ENCODE results near the gene FBLN1. TPM values are rescaled to one million over a fixed set of nuclear protein-coding genes. Genes with fewer than 3 reads are reported as not detected.
A peak's percentile ranks its signal among the peaks of the same experiment; 100 is the strongest.

The FBLN1 gene
- total and polyA plus RNA-seq, 2 of the 8 experiments (the other 6 are each of a cell fraction or from before 2014, with no cell fraction given): 159 to 168 TPM

DNA sequence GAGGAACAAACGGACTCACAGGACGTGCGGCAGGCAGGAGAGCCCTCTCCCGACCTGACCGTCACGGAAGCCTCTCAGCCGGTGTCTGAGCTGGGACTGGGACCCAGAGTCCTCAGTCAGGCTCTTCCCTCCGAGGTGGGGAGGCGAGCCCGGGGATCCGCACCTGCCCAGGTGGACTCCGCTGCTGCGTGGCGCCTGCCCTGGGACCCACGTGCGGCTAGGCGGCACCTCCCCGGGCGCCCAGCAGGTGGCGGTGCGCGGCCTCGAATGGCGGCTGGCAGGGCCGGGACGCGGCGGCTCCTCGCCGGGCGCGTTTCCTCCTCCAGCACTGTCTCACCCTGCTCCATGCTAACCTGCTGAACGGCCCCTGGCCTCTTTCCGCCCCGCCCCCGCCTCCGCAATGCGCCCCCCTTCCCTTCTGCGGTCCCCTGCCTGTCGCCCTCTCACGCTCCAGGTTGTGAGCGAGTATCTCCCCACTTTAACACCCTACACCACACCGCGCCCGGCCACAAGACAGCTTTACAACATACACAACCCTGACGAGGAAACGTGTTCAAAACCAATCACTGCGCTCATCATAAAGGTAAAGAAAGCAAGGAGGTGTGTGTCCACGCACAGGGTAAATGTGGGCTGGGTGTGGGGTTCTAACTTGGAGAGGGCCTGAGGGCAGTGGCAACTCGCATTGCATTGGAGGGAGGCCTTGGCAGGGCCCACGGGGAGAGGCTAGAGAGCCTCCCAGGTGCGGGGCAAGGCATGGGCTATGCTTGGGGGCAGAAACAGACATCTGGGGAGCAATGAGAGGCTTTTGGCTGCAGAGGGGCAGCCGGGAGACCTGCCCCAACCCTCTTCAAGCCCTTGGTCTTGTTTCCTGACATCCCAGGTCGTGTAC, 143.1 kb downstream of the FBLN1 start:
- Histone ChIP-seq H3K23ac (ENCODE audit: insufficient read length) (no peak overlapping the region), H3K27ac (ENCODE audit: low read depth, low read length) (no peak overlapping the region), H2AFZ (ENCODE audit: low read length) (peak overlapping the region; percentile 98), H3K4me3 (ENCODE audit: extremely low read depth in 1 of 4, insufficient read depth in 2 of 4, low read depth in 3 of 4, low read length in 4 of 4) (peak overlapping the region in 3 of 4 experiments; percentile 17 to 53 (median 27); a peak in 5 of 8 replicates), H3K27me3 (replicated peaks in 1 of 4; ENCODE audit: control insufficient read depth in 3 of 4, extremely low read depth in 1 of 4, insufficient read depth in 3 of 4, low read length in 3 of 4) (peaks cover 0 to 22% (median 7%) of the 10 kb centered on the region in 4 experiments; a peak in 5 of 7 replicates), H3K4me2 (ENCODE audit: insufficient read depth in 1 of 2, low read depth in 2 of 2, low read length in 2 of 2) (peak overlapping the region; percentile 1 to 70; a peak in 3 of 4 replicates), H3K79me2 (ENCODE audit: control insufficient read depth in 1 of 2, insufficient read depth in 2 of 2, low read length in 2 of 2) (no peaks in the 10 kb centered on the region), H3K23me2 (ENCODE audit: low read depth, low read length) (peaks cover 3% of the 10 kb centered on the region; the same call in 1 of the 2 replicates), H3K9me3 (ENCODE audit: insufficient read depth in 2 of 2, low read depth in 1 of 2, low read length in 1 of 2) (no peaks in the 10 kb centered on the region), H3K4me1 (replicated peaks in 1 of 4; ENCODE audit: control insufficient read depth in 3 of 4, insufficient read depth in 4 of 4, low read length in 3 of 4) (peaks cover 0 to 9% (median 5%) of the 10 kb centered on the region in 4 experiments; a peak in 5 of 7 replicates), H3K18ac (ENCODE audit: extremely low read depth, low read length) (peak overlapping the region; percentile 85), H2BK5ac (ENCODE audit: low read depth, low read length) (0 out of 2 replicates have a peak overlapping the region, but pooled peaks have one; percentile 13), H2BK20ac (ENCODE audit: low read length) (peak overlapping the region; percentile 48; the same call in 1 of the 2 replicates), H4K5ac (ENCODE audit: insufficient read length, low read depth, low read length) (no peak overlapping the region), H3K14ac (ENCODE audit: insufficient read length) (no peak overlapping the region), H2BK15ac (ENCODE audit: low read length) (peak overlapping the region; percentile 84; the same call in 1 of the 2 replicates), H4K8ac (ENCODE audit: extremely low read depth, insufficient read depth, low read length) (peak overlapping the region; percentile 88), H3K56ac (replicated peaks; ENCODE audit: insufficient read length, low read depth, low read length) (no peak overlapping the region), H3K4ac (replicated peaks; ENCODE audit: insufficient read length, low read depth, low read length) (no peak overlapping the region), H4K20me1 (replicated peaks in 1 of 2; ENCODE audit: control insufficient read depth in 1 of 2, insufficient read depth in 2 of 2, low read length in 2 of 2) (no peaks in the 10 kb centered on the region), H4K91ac (replicated peaks; ENCODE audit: insufficient read length, low read length) (peak overlapping the region; percentile 70), H3K36me3 (ENCODE audit: control insufficient read depth in 2 of 4, insufficient read depth in 4 of 4, low read length in 3 of 4) (no peaks in the 10 kb centered on the region), H2BK12ac (ENCODE audit: low read depth, low read length) (peak overlapping the region; percentile 4; the same call in 1 of the 2 replicates), H3K9ac (replicated peaks in 1 of 4; ENCODE audit: extremely low read depth in 1 of 4, low read depth in 3 of 4, low read length in 3 of 4) (no peak overlapping the region), H2AK5ac (ENCODE audit: low read depth, low read length) (no peak overlapping the region), H2BK120ac (replicated peaks; ENCODE audit: low read depth, low read length) (no peak overlapping the region), H3K79me1 (ENCODE audit: low read depth, low read length) (no peaks in the 10 kb centered on the region)
- DNase-seq (ENCODE audit: low read depth in 1 of 2, low spot score in 2 of 2): peak in 1 of 2 experiments; percentile 97
- POLR2A ChIA-PET (ENCODE audit: partially characterized antibody): interaction anchor here (1.0 kb wide), 1 partner anchor 139 kb away, joined by 4 read pairs; no protein-coding TSS in a partner anchor
- FAIRE-seq: no peak
- CTCF ChIA-PET (ENCODE audit: partially characterized antibody): interaction anchor here (0.6 to 2.4 kb wide), 29 partner anchors 10 to 349 kb away, joined by 3 to 12 read pairs (median 3); no protein-coding TSS in a partner anchor
- WGBS, 2 experiments (ENCODE audit: extremely low coverage in 1 of 2, insufficient coverage in 1 of 2, insufficient read length in 1 of 2, insufficient replicate concordance in 2 of 2, low coverage in 1 of 2, low lambda C conversion rate in 2 of 2, missing lambda C conversion rate in 1 of 2): 31% methylated on average over 33 of the region's 54 CpGs; no CpG with 5 or more reads in 1 of the 2 experiments
- TF ChIP-seq KDM5A (IDR thresholded peaks at IDR 0.05; ENCODE audit: low read length) (no peak), ASH2L (IDR thresholded peaks at IDR 0.05; ENCODE audit: low read length) (peak; percentile 23), GTF2F1 (IDR thresholded peaks at IDR 0.05; ENCODE audit: borderline replicate concordance, low read depth, low read length) (no peak), KDM4A (IDR thresholded peaks at IDR 0.05; ENCODE audit: low read depth, low read length, severe bottlenecking) (peak; percentile 51), HDAC2 (IDR thresholded peaks at IDR 0.05; ENCODE audit: borderline replicate concordance in 1 of 2, low read depth in 2 of 2, low read length in 2 of 2) (no peak), JUN (IDR thresholded peaks at IDR 0.05; ENCODE audit: low read depth, low read length) (no peak), BACH1 (IDR thresholded peaks at IDR 0.05; ENCODE audit: low read length) (peak; percentile 46; the same call in 1 of the 2 replicates), CBX5 (IDR thresholded peaks at IDR 0.05; ENCODE audit: low read depth, low read length) (no peak)
- TF ChIP-seq, protein P1, sequence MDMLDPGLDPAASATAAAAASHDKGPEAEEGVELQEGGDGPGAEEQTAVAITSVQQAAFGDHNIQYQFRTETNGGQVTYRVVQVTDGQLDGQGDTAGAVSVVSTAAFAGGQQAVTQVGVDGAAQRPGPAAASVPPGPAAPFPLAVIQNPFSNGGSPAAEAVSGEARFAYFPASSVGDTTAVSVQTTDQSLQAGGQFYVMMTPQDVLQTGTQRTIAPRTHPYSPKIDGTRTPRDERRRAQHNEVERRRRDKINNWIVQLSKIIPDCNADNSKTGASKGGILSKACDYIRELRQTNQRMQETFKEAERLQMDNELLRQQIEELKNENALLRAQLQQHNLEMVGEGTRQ (IDR thresholded peaks at IDR 0.05; ENCODE audit: low read length): peak; percentile 50

Data from H1 (cell line).